GM21447 (cell line): Measurements from ENCODE around the gene TNFRSF8.

Experiments
- ATAC-seq: cut with Tn5 transposase; IDR thresholded peaks from one replicate; pipeline ENCODE4 v1.9.1; 2021; ENCODE audit not compliant: unreplicated experiment

TNFRSF8 gene

DNA sequence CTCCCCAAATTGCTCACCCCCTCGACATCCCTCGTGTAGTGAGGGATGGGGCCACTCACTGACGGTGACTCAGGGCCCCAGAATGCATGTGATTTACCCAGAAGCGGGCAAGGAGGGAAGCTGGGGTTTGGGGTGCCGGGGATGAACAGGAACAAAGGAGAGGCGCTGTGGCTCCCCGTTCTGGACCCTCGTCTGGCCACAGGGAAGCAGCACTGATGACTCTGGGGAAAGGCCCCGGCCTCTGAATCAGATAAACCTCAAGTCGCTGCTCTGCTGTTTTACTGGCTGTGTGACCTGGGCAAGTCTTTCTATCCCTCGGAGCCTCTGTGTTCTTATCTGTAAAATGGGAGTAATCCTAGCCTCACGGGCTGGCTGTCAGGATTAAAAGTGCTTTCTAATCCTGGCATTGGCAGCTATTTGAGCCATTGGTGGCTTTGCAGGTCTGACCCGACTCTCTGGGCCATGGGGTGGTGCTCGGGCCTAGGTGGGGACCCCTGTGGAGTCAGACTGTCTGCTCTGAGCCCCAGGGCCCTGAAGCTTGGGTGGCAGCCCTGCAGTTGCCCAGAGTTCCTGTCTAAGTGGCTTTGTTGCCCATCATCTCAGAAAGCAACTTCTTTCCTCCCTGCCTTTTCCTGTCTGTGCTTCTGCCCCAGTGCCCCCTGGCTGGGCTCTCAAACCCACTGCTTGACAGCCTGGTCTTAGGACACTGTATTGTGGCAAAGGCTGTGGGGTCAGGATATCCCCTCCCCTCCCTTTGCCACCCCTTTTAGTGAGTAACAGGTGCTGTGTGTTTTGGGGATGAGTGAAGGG lies 109.1 kb downstream of the TNFRSF8 start:
- ATAC-seq = no peak

DNA sequence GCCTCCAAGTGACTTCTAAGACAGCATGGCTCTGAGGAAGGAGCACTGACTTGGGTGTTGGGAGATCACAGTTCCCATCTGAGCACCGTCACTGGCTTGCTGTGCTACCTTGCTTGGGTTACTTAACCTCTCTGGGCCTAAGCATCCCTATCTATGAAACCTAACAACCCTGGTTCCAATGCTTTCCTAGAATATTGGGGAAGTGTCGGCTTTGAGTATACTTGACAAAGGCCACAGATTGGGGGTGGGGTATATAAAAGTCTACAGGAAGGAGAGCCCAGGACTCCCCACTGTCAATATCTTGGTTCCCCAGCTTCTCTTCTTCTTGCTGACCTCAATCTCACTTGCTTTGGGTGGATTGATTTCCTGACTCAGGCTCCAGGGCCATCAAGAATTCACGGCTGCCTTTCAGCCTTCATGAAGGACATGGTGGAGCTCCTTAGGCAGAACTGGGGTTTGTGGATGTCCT lies 110.0 kb downstream of the TNFRSF8 start:
- ATAC-seq = no peak

DNA sequence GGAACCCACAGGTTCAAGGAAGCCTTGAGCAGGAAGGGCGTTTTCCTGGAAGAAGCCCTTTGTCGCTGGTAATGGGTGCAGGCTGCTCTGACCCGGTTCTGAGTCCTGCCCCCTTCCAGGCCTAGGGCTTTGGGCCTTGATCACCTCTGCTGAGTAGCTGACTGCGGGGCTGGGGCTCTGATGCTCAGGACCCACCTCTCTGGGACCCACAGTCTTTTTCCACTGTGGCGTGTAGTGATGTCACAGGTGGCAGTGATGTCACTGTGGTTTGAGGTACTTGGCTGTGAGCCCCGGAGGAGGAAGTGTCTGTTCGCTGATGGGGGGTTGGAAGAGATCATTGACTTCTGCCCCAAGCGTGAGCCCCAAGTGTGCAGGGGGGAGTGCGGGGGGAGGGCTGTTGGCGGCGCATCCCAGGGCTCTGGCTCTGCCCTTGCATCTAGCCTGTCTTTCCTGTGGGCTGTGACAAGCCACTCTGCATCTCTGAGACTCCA lies 110.6 kb downstream of the TNFRSF8 start:
- no peak for ATAC-seq

DNA sequence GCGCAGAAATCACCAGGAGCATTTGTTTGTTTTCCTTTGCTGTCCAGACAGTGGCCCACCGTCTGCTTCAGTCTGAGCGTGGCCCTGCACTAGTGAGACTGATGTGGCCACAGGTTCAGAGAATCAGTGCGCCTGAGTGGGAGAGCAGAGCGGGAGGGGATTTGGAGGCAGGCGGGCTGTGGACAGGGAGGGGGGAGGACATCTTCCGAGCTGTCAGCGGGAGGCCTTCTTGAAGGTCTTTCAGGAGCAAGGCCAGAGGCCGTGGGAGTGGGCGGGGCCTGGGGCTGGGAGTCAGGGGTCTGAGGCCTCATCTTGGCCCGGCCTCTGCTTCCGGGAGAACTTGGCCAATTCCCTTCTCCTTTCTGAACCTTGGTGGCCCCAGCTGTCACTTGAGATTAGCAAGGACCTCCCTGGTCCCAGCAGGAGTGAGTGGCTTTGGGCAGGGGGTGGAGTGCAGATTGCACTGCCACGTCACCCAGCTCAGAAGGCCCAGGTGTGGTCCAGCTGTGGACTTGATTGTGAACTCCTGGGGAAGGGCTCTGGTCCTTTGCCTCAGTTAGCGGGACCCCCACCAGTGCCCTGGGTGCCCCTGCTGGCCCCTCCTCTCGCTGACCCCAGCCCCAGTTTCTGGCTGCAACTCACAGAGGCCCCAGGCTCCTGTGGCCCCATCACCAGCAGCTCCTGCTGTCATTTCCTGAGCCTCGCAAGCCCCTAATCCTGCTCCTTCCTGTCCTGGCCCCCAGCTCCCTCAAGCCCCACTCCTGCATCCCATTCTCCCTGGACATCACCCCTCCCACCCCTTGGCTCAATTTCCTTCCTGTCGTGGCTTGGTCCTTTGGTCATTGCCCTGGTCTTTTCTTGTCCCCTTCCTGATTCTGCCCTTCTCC lies 112.1 kb downstream of the TNFRSF8 start:
- ATAC-seq = no peak

DNA sequence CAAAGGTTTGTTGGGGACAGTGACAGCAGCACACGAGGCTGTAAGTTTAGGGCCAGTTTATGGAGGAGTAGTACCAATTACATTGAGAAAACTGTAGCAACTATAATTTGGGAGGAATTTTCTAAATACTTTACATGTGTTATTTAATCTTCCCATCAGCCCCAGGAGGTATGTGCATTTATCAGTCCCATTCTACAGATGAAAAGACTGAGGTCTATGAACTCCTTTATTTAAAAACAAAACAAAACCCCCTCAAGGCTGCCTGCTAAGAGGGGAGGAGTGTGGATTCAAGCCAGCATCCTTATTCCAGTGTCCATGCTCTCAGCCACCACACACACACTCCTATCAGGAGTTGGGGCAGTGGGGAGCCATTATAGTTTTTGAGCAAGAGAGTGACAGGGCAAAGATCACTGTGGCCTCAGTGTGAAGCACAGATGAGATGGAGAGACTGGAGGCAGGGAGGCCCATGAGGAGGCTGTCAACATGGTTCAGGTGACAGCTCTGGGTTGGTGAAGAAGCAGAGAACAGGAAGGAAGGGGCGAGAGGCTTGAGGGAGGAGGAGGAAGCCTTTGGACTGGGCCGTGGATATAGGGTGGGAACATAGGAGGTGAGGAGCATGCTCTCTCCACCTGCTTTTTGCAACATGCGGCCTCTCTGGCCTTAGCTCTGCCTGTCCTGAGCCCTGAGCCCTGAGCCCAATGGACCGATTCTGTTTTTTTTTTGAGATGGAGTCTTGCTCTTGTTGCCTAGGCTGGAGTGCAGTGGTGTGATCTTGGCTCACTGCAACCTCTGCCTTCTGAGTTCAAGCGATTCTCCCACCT lies 113.4 kb downstream of the TNFRSF8 start:
- no peak for ATAC-seq

DNA sequence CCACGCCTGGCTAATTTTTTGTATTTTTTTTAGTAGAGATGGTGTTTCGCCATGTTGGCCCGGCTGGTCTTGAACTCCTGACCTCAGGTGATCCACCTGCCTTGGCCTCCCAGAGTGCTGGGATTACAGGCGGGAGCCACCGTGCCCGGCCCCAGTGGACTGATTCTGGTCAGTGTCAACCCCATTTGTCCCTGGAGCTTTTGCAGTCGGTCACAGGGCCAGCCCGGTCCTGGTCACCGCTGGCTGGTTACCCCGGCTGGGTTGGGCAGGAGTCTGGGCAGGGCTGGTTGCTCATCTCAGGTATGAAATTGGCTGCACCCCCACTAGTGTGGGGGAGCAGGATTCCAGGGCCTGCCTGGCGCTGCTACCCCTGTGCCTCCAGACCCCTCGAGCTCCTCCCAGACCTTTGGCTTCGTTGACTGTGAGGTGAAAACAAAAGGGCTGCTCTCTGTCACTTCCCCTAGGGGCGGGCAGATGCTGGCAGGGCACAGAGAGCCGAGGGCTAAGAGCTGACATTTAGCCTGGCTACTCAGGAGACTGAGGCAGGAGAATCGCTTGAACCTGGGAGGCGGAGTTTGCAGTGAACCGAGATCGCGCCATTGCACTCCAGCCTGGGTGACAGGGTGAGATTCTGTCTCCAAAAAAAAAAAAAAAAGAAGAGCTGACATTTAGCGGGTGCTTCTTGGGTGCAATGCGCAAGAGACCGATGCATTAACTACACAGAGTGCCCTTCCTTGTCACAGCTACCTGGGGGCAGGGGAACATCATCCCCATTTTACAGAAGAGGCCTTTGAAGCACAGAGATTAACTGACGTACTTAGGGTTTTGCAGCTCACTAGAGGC lies 114.3 kb downstream of the TNFRSF8 start:
- ATAC-seq = no peak

DNA sequence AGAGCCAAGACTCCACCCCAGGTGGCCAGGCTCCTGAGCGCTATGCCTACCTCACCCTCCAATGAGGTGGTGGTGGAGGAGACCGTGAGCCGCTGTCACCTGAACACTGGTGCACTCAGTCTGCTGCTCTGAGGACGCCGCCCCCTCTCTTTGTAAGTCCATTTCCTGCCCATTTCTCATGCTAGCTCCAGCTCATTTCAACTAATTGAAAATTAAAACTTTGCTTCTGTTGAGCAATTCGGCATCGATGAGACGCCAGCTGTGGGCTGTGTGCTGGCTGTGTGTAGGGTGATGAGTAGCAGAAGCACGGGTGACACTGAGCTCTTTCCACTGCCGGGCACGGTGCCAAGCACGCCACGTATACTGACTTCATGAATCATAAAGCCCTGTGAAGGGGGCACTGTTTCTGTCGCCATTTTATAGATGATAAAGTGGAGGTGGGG lies 114.9 kb downstream of the TNFRSF8 start:
- no peak for ATAC-seq

DNA sequence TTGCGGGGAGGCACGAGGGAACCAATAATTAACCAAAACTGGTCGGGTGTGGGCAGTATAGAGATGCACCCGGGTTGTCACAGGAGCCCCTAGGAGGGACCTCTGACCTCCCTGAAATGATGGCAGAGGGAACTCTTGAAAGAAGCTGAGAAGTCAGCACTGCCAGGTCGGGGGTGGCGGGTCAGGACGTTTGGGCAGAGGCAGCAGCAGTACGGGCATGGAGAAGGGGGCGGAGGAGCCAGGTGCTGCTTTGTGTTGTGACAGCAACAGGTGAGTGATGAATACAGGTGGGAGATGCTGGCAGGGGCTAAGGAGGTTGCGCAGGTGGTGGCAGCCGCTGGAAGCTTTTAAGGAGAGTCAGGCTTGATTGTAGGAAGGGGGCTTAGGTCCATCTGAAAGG lies 115.4 kb downstream of the TNFRSF8 start:
- no peak for ATAC-seq

DNA sequence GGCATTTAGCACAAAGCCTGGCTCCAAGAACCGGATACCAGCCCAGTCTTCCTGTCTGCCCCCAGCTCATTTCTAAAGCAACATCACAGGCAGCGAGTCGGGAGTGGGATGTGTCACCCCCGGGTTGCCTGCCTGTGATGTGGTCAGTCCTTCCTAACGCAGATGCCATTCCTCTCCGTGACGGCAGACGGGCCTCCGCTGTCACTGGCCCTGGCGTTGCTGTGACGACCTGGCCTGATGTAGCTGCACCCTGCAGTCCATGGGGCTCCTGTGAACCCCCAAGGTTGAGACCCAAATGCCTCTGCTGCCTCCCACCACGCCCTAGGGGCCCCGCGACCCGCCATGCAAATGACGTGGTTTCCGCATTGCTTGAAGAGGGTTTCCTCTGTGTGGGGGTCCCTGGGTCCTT lies 116.0 kb downstream of the TNFRSF8 start:
- ATAC-seq = no peak

DNA sequence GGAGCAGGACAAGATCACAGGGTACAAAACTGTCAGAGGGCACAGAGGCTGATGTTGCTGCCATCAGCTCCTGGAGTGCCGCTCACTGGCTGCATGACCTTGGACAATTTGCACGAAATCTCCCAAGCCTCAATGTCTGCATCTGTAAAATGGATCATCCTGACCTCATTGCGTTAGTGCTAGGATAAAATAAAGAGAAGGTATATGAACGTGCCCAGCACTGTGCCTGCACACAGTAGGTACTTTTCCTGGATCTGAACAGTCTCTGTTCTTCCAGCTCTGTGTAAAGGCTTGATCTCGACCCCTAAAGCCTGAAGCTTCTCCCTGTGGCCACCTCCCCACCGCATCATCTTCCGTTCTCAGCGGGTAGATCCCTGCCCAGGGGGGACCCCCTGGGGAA lies 116.6 kb downstream of the TNFRSF8 start:
- no peak for ATAC-seq

DNA sequence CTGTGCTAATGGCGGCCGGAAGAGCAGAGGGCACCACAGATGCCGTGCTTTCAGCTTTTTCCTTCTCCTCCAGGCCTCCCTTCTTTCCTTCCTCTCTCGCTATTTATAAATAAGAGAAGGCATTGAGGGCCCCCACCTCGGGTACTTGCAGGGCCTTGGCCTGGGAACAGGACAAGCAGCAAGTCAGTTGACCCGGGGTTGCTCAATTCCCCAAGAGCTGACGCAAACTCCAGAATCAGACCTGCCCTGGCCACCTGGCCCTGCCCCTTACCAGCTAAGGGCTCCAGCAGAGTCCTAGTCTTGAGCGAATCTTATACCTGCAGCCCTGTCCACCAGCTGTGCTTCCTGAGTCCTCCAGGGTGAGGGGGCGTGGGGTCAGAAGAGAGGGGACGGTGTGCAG lies 117.2 kb downstream of the TNFRSF8 start:
- no peak for ATAC-seq

DNA sequence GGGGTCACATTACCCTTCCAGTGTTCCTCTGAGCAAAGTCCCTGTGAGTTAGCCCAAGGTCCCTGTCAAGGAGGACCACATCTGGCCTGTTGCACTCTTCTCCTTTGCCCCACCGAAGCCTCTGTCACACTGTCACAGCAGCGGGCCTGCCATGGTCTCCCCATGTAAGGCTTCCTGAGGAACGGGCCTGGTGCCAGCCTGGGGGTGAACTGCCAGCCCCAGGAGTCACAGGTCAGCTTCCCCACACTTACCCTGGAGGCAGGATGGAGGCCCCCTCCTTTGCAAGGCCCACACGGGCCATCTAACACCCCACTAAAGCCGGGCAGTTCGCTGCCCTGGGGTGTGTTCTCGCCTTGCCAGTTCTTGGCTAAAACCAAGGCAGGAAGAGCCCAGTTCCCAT lies 117.8 kb downstream of the TNFRSF8 start:
- ATAC-seq = no peak

DNA sequence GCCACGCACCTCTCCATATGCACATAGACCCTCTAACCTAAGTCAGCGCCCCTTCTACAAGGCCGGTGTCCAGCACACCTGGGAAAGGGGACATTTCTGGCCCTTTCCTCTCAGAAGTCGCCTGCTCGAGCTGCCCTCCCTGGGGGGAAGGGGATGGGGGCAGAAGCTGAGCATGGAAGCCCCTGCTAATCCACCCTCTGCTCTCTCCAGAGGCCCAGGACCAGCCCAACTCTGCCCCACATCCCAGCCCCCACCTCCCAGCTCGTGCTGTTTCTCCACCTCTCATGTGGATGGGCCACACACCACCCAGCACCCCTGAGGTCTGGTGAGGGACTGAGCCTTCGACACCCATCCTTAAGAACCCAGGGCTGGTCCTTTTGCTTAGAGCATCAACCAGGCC lies 118.5 kb downstream of the TNFRSF8 start:
- no peak for ATAC-seq

DNA sequence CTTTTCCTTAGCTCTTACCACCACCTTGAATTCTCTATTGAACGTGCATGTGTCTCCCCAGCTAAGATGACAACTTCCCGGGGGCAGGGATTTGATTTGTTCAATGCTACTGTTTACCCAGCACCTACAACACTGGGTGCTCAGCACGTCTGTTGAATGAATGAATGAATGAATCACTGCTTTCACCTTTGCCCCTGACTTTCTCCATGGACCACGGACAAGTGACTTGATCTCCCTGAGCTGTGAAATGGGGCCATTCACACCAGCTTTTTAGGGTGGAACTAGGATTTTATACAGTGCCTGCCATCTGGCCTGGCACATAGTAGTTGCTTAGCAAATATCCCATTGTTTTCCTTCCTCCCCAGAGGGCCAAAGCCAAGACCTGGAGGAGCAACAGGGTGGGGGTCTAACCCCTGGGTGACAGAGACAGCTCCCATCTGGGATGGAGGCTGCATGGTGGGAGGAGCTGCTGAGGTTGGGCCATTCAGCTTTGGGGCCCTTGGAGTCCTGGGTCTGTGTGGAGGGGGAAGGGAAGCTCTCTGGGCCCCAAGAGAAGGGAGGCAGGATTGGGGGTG lies 119.4 kb downstream of the TNFRSF8 start:
- no peak for ATAC-seq

DNA sequence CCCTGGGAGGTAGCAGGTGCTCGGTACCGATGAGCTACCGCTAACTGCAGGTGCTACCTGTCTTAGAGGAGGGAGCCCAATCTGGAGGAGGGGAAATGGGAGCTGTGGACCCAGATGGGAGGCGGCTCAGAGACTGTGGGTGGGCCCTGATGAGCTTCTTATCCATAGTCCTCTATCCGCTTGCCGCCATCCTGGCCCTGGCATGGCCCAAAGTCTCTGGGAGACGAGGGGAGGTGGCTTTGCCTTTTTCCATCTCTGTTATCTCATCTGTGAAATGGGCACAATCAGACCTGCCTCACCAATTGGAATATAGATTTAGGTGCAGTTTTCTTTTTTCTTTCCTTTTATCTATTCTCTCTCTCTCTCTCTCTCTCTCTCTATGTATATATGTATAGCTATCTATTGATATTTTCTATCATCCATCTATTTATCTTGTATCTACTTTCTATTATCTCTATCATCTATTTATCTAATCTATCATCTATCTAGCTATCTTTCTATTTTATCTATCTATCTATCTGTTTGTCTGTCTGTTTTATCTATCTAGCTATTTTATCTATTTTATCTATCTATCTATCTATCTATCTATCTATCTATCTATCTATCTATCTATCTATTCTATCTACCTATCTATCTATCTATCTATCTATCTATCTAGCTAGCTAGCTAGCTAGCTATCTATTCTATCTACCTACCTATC lies 120.1 kb downstream of the TNFRSF8 start:
- no peak for ATAC-seq

DNA sequence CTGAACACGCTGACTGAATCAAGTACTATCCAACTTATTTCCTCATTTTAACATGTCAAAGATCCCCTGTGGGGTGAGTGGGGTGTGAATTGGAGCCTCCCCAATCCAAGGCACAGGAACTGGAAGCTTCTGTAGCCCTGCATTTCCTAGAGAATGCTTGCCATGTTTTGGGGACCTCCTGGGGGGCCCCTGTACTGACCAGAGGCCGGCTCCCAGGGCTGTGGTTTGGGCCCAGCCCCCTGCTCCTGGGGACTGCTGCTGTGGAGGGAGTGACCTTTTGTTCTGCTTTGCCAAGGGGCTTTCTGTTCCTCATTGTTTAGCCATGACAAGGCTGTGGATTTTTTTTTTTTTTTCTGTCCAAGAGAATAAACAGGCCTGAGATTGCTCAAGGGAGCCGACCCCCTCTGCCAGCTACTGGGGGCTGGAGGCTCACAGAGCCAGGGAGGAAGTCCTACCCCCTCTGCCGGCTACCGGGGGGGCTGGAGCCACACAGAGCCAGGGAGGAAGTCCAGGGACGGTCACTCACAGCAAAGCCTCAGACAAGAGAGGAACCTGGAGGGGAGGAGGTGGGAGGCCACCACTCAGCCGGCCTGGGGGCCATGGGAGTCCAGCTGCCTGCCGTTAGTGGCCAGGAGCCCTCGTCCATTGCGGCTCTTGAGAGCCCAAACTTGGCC lies 121.0 kb downstream of the TNFRSF8 start:
- no peak for ATAC-seq

DNA sequence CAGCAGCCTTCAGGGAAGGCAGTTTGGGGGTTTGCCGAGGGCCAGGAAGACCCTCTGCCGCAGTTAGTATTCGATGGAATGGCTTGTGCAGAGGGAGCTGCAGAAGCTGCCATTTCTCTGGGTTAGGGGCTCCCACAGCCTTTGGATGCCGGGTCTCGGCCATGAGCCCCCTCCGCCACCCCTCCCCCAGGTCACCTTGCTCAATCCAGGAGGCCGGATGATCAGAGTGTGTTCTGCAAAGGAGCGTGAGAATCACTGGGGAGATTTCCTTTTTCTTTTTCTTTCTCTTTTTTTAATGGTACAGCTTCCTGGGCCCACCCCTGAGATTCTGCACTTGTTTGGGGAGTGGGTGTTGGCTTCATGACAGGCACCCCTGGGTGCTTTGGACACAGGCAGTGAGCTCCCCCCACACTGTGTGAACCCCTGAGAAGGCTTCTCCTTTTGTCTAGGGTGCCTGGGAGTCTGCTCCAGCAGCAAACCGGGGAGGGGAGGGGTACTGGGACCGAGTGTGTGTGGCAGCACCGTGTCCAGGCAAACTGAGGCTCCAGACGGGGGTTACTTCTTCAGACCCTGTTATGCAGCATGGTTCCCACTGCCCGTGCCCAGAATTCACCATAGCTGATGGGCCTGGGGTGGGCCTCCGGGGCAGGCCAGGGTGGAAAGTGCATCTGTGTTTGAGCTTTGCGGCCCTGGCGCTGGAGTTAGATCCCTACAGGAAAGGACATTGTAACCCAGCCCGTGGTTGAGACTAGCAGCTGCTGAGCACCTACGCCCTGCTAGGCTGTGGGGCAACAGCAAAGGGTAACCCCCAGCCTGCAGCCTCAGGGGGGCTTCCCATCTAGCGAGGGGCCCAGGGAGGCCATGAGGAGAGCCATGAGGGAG lies 122.2 kb downstream of the TNFRSF8 start:
- ATAC-seq = no peak
